ENCODE results near the gene FHIT. TPM values are rescaled to one million over a fixed set of nuclear protein-coding genes. Genes with fewer than 3 reads are reported as not detected.

FHIT gene
- total and polyA plus RNA-seq, 2 experiments from 2014 or later, result 0.22 to 0.90 TPM

GRCh38 chr3:60282866-60283265 lies 968.4 kb downstream of the FHIT start:
- Histone ChIP-seq H3K36me3 (ENCODE audit: low read depth) (no peaks in the 10 kb centered on the region), H3F3A (ENCODE audit: insufficient read depth) (no peaks in the 10 kb centered on the region), H3K79me2 (ENCODE audit: insufficient read depth) (no peaks in the 10 kb centered on the region), H4K20me1 (ENCODE audit: insufficient read depth) (no peaks in the 10 kb centered on the region), H3K9me3 (ENCODE audit: low read depth) (no peaks in the 10 kb centered on the region), H3K4me1 (ENCODE audit: insufficient read depth) (no peaks in the 10 kb centered on the region), H2AFZ (no peak overlapping the region), H3K27me3 (replicated peaks; ENCODE audit: insufficient read depth) (no peaks in the 10 kb centered on the region), H3K4me2 (ENCODE audit: unreplicated experiment) (no peak overlapping the region), H3K4me3 (no peak overlapping the region), H3K9ac (no peak overlapping the region), H3K9me2 (ENCODE audit: insufficient read depth) (no peaks in the 10 kb centered on the region), H3K27ac (no peak overlapping the region)
- no peak for DNase-seq
- in situ Hi-C loops (cut with MboI), result no loop called here
- no peak for TF ChIP-seq EZH2 (IDR thresholded peaks at IDR 0.05; ENCODE audit: insufficient read depth, poor library complexity, severe bottlenecking)
- WGBS, 2 experiments (ENCODE audit: low coverage in 1 of 2, low lambda C conversion rate in 2 of 2, missing lambda C conversion rate in 2 of 2), result 75 to 79% methylated on average over 2 of the region's 2 CpGs

GRCh38 chr3:60281970-60282369 lies 969.3 kb downstream of the FHIT start:
- H2AFZ ChIP-seq, result no peak overlapping the region
- H3K4me3 ChIP-seq, result no peak overlapping the region
- H3K9ac ChIP-seq, result no peak overlapping the region
- no peak for TF ChIP-seq EZH2 (IDR thresholded peaks at IDR 0.05; ENCODE audit: insufficient read depth, poor library complexity, severe bottlenecking)
- no peak for TF ChIP-seq EZH2phosphoT487 (IDR thresholded peaks at IDR 0.05; ENCODE audit: insufficient read depth, low read depth)
- no peaks in the 10 kb centered on the region for H3K9me3 ChIP-seq (ENCODE audit: low read depth)
- H3K4me1 ChIP-seq (ENCODE audit: insufficient read depth), result no peaks in the 10 kb centered on the region
- DNase-seq, result no peak
- no peaks in the 10 kb centered on the region for H3K36me3 ChIP-seq (ENCODE audit: low read depth)
- H3K79me2 ChIP-seq (ENCODE audit: insufficient read depth), result no peaks in the 10 kb centered on the region
- no peaks in the 10 kb centered on the region for H4K20me1 ChIP-seq (ENCODE audit: insufficient read depth)
- H3K9me2 ChIP-seq (ENCODE audit: insufficient read depth), result no peaks in the 10 kb centered on the region
- WGBS, 2 experiments (ENCODE audit: low coverage in 1 of 2, low lambda C conversion rate in 2 of 2, missing lambda C conversion rate in 2 of 2), result 47 to 55% methylated on average over 3 of the region's 3 CpGs
- H3K4me2 ChIP-seq (ENCODE audit: unreplicated experiment), result no peak overlapping the region
- H3K27ac ChIP-seq, result no peak overlapping the region
- no peaks in the 10 kb centered on the region for H3K27me3 ChIP-seq (replicated peaks; ENCODE audit: insufficient read depth)
- in situ Hi-C loops (cut with MboI), result no loop called here
- H3F3A ChIP-seq (ENCODE audit: insufficient read depth), result no peaks in the 10 kb centered on the region

GRCh38 chr3:60277361-60277800 lies 973.9 kb downstream of the FHIT start:
- in situ Hi-C loops (cut with MboI), result no loop called here
- WGBS, 2 experiments (ENCODE audit: low coverage in 1 of 2, low lambda C conversion rate in 2 of 2, missing lambda C conversion rate in 2 of 2), result 65 to 69% methylated on average over 6 of the region's 6 CpGs
- TF ChIP-seq EZH2phosphoT487 (IDR thresholded peaks at IDR 0.05; ENCODE audit: insufficient read depth, low read depth), result no peak
- no peak overlapping the region for H3K9ac ChIP-seq
- DNase-seq, result no peak
- no peak overlapping the region for H2AFZ ChIP-seq
- no peak overlapping the region for H3K27ac ChIP-seq
- H3K4me1 ChIP-seq (ENCODE audit: insufficient read depth), result no peaks in the 10 kb centered on the region
- no peaks in the 10 kb centered on the region for H3K9me3 ChIP-seq (ENCODE audit: low read depth)
- H3K4me3 ChIP-seq, result no peak overlapping the region
- H3K27me3 ChIP-seq (replicated peaks; ENCODE audit: insufficient read depth), result no peaks in the 10 kb centered on the region
- H3F3A ChIP-seq (ENCODE audit: insufficient read depth), result no peaks in the 10 kb centered on the region
- no peaks in the 10 kb centered on the region for H3K79me2 ChIP-seq (ENCODE audit: insufficient read depth)
- no peaks in the 10 kb centered on the region for H4K20me1 ChIP-seq (ENCODE audit: insufficient read depth)
- no peaks in the 10 kb centered on the region for H3K36me3 ChIP-seq (ENCODE audit: low read depth)
- no peaks in the 10 kb centered on the region for H3K9me2 ChIP-seq (ENCODE audit: insufficient read depth)
- H3K4me2 ChIP-seq (ENCODE audit: unreplicated experiment), result no peak overlapping the region

- no peaks in the 10 kb centered on the region for H3K79me2 ChIP-seq (ENCODE audit: insufficient read depth)
- DNase-seq, result no peak
- H2AFZ ChIP-seq, result no peak overlapping the region
- no peak overlapping the region for H3K4me3 ChIP-seq
- no peak overlapping the region for H3K4me2 ChIP-seq (ENCODE audit: unreplicated experiment)
- H3K9ac ChIP-seq, result no peak overlapping the region
- H3F3A ChIP-seq (ENCODE audit: insufficient read depth), result no peaks in the 10 kb centered on the region
- H3K9me2 ChIP-seq (ENCODE audit: insufficient read depth), result no peaks in the 10 kb centered on the region
- H3K9me3 ChIP-seq (ENCODE audit: low read depth), result no peaks in the 10 kb centered on the region
- TF ChIP-seq EZH2phosphoT487 (IDR thresholded peaks at IDR 0.05; ENCODE audit: insufficient read depth, low read depth) (no peak), EZH2 (IDR thresholded peaks at IDR 0.05; ENCODE audit: insufficient read depth, poor library complexity, severe bottlenecking) (no peak)
- no peaks in the 10 kb centered on the region for H3K4me1 ChIP-seq (ENCODE audit: insufficient read depth)
- no peaks in the 10 kb centered on the region for H3K27me3 ChIP-seq (replicated peaks; ENCODE audit: insufficient read depth)
- in situ Hi-C loops (cut with MboI), result no loop called here
- no peaks in the 10 kb centered on the region for H3K36me3 ChIP-seq (ENCODE audit: low read depth)
- H4K20me1 ChIP-seq (ENCODE audit: insufficient read depth), result no peaks in the 10 kb centered on the region
- WGBS, 2 experiments (ENCODE audit: low coverage in 1 of 2, low lambda C conversion rate in 2 of 2, missing lambda C conversion rate in 2 of 2), result 61 to 67% methylated on average over 2 of the region's 2 CpGs
- H3K27ac ChIP-seq, result no peak overlapping the region
These were observed 974.6 kb downstream of the FHIT start for GRCh38 chr3:60276615-60277014.

GRCh38 chr3:60274646-60275045 lies 976.6 kb downstream of the FHIT start:
- TF ChIP-seq EZH2phosphoT487 (IDR thresholded peaks at IDR 0.05; ENCODE audit: insufficient read depth, low read depth) (no peak), EZH2 (IDR thresholded peaks at IDR 0.05; ENCODE audit: insufficient read depth, poor library complexity, severe bottlenecking) (no peak)
- H3K9me2 ChIP-seq (ENCODE audit: insufficient read depth), result no peaks in the 10 kb centered on the region

More at GRCh38 chr3:60274646-60275045, 976.6 kb downstream of the FHIT start:
- H3K36me3 ChIP-seq (ENCODE audit: low read depth), result no peaks in the 10 kb centered on the region
- in situ Hi-C loops (cut with MboI), result no loop called here
- no peak overlapping the region for H3K27ac ChIP-seq
- no peak overlapping the region for H3K9ac ChIP-seq
- H3K27me3 ChIP-seq (replicated peaks; ENCODE audit: insufficient read depth), result no peaks in the 10 kb centered on the region
- no peak overlapping the region for H3K4me2 ChIP-seq (ENCODE audit: unreplicated experiment)
- DNase-seq, result no peak
- no peaks in the 10 kb centered on the region for H4K20me1 ChIP-seq (ENCODE audit: insufficient read depth)
- H3F3A ChIP-seq (ENCODE audit: insufficient read depth), result no peaks in the 10 kb centered on the region
- H3K79me2 ChIP-seq (ENCODE audit: insufficient read depth), result no peaks in the 10 kb centered on the region
- no peaks in the 10 kb centered on the region for H3K4me1 ChIP-seq (ENCODE audit: insufficient read depth)
- H2AFZ ChIP-seq, result no peak overlapping the region
- no peak overlapping the region for H3K4me3 ChIP-seq
- H3K9me3 ChIP-seq (ENCODE audit: low read depth), result no peaks in the 10 kb centered on the region

Measured in GM23248 (cell line).